Caki2 (cell line): ENCODE data around the gene DAG1. TPM values are rescaled to one million over a fixed set of nuclear protein-coding genes. Genes with fewer than 3 reads are reported as not detected.
"Not testable (repeated sequence)": the region's sequence is repeated elsewhere in the genome, so short reads cannot be mapped to it uniquely, and the experiment has no call there.

Experiments used
- DNase-seq: peaks from one replicate; pipeline ENCODE4 v3.0.0-alpha.2; 2015; ENCODE audit warnings: low read depth
- in situ Hi-C: cut with HindIII; loops from 2 replicates; pipeline ENCODE4 v1.10.0; 2016; ENCODE audit warnings: low sequenced_read_pairs, low pct_unique_long_range_greater_than_20kb, mixed read lengths
- total RNA-seq: library from RNA; depleted of rRNA; stranded (reverse); fragments of >200 nt; shearing (Covaris generic); gene quantifications from 2 replicates; pipeline ENCODE4 v1.2.3, GENCODE V29; 2014; ENCODE audit warnings: low replicate concordance

Gene DAG1
- total RNA-seq, 1 experiment from 2014 or later: 55.2 TPM

- DNase-seq: no peak
- in situ Hi-C loops: no loop called here
Observed at GRCh38 chr3:49465270-49466034, 4.6 kb upstream of the DAG1 start.

DNA sequence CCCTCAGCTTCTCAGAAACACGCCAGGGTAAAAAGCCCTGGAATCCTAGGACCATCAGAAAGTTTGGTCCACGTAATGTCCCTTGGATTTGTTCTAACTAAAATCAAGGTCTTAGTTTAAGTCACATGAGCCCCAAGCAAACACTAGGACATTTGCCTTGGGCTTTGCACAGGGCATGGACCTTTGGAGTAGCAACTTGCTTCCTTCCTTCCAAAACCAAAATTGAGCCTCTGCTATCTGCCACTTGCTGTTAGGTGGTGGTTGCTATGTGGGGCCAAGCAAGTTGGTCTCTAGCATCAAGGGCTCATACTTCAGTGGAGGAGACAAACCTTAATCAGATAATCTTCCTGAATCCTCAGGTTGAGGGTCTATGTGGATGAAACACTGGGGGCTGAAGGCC, 4.0 kb upstream of the DAG1 start:
- no peak for DNase-seq
- in situ Hi-C loops: no loop called here

DNA sequence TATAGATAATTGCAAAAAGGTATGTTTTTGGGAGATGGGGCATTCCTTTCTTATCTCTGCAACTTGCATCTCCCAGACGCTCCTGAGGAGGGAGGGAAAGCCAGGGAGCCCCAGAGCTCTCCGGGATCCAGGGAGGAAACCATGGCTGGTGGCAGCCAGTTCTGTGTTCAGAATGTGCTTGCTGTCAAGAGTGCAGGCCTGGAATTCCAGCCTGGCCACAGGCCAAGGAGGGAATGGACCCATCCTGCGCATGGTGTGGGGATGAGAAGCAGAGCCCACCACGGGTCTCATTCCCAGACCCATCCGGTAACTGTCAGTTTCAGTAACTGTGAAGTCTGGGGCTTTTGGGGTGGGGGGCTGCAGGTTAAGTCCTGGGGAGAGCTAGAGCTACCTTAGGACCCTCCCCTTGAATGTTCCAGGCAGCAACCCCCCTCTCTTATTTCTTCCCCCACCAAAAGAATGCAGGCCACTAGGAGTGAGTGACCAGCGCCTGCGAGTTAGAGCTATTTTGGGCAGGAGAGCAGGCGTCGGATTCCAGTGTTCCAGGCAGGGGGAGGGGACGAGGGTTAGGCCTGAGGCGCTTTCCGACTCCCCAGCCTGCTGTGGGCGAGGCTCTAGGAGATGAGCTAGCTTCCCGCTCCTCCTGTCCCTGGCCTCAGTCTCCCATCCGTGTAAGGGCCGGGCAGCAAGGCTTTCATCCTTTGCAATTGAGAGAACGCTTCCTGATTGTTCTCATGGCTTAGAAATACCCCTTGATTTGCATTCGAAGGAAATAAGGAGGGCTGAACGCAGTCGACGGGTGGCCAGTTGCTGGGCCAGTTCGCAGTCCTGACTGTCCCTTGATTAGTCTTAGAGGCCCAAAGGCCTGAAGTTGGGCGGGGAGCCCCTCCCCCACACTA, 781 bp upstream of the DAG1 start:
- peak; percentile 12 for DNase-seq
- in situ Hi-C loops: no loop called here

GRCh38 chr3:49470714-49471420, 800 bp downstream of the DAG1 start:
- no peak for DNase-seq
- in situ Hi-C loops: no loop called here

DNA sequence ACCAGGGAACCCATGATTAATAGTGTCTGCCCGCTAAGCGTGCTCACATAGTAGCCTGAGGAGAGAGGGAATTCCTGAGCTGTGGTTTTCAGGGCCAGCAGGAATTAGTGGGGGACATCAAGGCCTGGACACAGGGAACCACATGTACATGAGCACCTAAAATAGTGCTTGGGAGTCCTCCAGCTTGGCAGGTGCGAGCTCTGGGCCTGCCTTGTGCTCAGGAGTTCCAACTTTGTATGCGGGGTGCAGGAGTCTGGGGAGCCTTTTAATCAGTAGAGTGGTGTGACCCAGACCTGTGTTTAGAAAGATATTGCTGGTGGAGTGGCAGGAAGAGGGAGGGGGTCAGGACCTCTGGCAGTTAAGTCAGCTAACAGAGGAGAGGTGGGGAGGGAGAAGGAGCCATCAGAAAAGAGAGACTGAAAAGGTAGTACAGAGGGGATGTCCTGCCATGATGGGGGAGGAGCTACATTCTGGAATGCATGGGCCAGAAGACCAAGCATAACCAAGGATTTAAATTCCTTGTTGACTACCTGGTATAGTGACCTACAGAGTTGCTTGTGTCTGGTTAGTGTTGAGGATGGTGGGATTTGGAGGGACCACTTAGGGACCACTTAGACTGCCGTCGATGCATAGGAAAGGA, 1.9 kb downstream of the DAG1 start:
- in situ Hi-C loops: no loop called here
- DNase-seq: no peak

- DNase-seq: no peak
- in situ Hi-C loops: no loop called here
Observed at GRCh38 chr3:49476563-49476962, 6.5 kb downstream of the DAG1 start.

DNA sequence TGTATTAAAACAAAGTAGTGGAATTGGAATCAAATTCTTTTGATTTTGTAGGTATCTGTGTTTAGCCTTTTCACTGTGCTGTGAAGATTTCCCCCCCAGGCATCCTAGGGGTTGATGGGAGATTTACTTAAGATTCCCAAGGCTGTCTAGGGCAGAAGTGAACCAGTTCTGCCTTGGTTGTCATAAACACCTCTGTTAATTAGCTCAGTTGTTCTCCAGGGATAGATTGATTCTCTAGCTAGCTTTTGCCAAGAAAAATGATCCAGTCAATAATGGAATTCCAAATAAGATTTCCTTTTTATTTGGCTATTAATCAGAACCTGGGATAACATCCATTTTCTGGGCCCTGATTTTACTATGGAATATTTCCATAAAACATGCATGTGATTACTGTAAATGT, 12.7 kb downstream of the DAG1 start:
- DNase-seq: no peak
- in situ Hi-C loops: no loop called here

DNA sequence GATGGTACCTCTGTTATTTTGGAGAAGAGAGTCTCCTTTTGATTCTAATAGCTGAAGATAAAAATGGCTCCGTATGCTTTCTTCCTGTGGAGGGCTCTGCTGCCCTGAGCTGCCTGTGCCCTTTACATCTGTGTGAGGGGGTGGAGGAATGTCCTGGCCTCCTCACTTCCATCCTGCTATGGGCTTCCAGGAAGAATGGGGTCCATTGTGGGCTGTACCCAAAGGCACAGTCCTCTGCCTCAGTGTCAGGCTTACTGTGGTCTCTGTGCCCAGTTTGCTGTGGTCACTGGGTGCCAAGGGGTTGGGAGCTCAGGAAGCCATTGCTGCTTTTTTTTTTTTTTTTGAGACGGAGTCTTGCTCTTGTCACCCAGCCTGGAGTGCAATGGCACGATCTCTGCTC, 14.4 kb downstream of the DAG1 start:
- no peak for DNase-seq
- in situ Hi-C loops: no loop called here

DNA sequence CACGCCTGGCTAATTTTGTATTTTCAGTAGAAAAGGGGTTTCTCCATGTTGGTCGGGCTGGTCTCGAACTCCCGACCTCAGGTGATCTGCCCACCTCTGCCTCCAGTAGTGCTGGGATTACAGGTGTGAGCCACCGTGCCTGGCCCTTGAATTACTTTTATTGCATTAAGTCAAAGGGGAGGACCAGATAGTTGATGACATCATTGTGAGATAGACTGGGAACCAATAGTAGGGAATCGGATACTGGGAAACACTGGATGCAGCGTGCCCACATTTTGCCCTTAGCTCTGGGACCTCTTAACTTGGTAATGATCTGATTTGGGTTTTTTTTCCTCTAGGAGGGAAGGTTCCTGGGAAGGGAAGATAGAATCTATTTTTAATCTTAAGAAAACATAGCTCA, 19.2 kb downstream of the DAG1 start:
- in situ Hi-C loops: no loop called here
- DNase-seq: no peak

DNA sequence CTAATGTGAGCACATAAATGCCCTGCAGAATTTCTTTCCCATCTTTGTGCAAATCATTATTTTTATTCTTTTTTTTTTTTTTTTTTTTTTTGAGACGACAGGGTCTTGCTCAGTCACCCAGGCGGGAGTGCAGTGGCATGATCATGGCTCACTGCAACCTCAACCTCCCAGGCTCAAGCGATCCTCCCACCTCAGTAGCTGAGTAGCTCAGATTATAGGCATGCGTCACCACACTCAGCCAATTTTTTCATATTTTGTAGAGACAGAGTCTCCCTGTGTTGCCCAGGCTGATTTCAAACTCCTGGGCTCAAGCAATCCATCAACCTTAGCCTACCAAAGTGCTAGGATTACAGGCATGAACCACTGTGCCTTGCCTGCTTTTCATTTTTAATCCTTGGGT, 22.9 kb downstream of the DAG1 start:
- DNase-seq: no peak
- in situ Hi-C loops: no loop called here

GRCh38 chr3:49493901-49494300, 23.8 kb downstream of the DAG1 start:
- in situ Hi-C loops: no loop called here
- DNase-seq: no peak

- in situ Hi-C loops: no loop called here
- DNase-seq: no peak
Observed at GRCh38 chr3:49495023-49495422, 25.0 kb downstream of the DAG1 start.

- in situ Hi-C loops, DNase-seq: not testable (repeated sequence)
Observed at GRCh38 chr3:49496845-49497244, 26.8 kb downstream of the DAG1 start.

DNA sequence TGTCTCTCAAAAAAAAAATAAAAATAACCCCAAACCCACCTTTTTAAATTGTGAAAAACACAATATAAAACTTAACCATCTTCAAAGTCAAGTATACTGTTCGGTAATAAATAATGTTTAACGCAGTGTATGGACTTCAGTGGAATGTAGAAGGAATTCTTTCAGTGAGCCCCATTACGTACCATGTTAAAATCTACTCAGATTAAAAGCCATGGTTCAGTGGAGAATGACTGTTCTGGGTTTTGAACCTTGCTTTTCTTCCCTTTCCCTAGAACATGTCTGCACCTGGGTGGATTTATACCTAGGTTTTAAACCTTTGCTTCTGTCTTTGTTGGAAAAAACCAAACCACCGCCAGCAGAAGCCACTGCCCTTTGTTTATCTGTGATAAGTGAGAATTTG, 27.5 kb downstream of the DAG1 start:
- in situ Hi-C loops: no loop called here
- DNase-seq: no peak

DNA sequence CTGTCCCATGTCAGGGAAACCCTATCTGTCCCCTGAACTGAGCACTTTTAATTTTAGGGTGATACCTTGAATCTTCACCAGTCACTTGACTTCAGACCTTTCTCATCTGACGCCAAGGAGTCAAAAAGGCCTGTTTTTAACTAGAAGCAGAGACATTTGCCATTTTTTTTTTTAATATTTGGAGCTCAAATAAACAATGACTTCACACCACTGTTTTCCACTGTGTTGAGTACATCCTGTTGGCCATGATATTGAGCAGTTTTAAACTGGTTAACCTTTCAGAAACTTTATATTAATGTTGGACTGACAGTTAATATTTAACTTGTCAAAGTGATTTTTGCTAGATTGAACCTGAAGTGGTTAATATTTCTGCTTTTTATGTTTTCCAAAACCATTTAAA, 28.2 kb downstream of the DAG1 start:
- in situ Hi-C loops: no loop called here
- DNase-seq: no peak

- in situ Hi-C loops: no loop called here
- no peak for DNase-seq
Observed at GRCh38 chr3:49498648-49499047, 28.6 kb downstream of the DAG1 start.

DNA sequence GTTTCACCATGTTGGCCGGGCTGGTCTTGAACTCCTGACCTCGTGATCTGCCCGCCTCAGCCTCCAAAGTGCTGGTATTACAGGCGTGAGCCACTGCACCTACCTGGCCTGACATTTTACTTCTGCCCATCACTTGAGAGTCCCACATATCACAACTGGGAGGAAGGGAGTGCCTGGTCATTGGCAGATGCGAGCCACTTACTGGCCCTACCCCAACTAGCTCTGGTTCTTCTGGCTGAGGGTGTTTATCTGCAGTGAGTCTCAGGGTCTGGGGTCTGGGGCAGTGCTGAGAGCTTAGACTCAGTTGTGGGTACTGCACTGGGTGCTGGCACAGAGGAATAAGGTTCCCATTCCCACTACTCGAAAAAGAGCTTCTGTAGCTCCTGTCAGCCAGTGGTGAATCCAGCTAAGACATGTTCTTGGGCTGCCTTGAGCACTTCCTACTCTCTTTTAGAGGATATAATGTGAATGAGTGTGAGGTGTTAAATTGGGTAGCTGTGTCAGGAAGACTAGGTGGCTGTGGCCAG, 30.2 kb downstream of the DAG1 start:
- in situ Hi-C loops: no loop called here
- DNase-seq: no peak
